GM19455 (cell line): ENCODE data around the gene PPP3R1.

Source experiments
- ATAC-seq: cut with Tn5 transposase; IDR thresholded peaks from one replicate; pipeline ENCODE4 v1.9.1; 2021; ENCODE audit not compliant: unreplicated experiment

PPP3R1 gene

DNA sequence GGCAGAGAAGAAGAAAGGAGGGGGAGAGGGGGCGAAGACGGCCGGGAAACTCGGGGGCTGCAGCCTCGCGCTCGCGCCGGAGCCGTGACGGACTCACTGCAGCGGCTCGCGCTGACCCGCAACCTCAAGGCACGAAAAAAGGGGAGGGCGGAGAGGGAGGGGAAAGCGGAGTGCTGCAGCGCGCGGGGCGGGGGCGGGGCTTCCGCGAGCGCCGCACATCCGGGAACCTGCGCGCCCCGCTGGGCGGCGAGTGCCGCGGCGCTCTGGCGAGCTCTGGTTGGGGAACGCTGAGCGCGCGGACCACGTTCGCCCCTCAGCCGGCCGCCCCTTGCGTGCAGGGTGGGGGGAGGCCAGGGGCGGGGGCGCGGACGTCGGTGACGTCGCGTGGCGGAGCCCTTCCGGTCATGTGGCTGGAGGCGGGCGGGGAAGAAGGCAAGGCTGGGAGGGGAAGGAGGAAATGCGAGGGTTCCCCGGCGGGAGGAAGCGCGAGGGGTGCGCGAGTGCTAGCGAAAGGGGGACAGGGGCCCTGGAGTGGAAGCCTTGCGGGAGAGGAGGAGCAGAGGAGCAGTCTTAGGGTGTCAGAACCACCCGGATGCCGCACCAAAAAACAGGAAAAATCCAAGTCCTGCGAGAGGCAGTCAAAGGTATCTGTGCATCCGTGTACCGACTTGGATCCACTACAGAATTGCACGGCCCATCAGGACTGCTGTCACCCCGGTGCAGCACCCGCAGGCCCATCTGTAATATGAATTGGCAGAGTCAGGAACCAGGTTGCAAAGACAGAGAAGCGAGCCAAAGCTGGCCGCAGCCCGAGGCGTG is at the start of gene PPP3R1:
PPP3R1 (minus strand) TSS at position 133 of the 819 bp plus-strand sequence. CDS start 405 bp downstream, outside the sequence.
- ATAC-seq: peak; percentile 76

DNA sequence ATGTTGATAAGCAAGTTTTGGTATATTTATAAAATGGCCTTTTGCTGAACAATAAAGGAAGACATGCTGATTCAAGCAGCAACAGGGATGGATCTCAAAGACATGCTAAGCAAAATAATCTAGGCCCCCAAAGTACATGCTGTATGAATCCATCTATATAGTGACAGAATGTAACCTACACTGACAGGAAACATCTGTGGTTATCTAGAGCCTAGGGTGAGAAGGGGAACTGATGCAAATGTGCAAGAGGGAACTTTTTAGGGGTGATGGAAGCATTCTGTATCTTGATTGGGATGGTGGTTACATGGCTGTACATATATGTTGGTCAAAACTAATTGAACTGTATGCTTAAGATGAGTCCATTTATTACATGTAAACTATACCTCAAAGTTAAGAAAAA is 43.2 kb upstream of the PPP3R1 start:
- no peak for ATAC-seq

GRCh38 chr2:68294913-68295312 is 42.6 kb upstream of the PPP3R1 start:
- ATAC-seq: no peak

GRCh38 chr2:68294187-68294586 is 41.9 kb upstream of the PPP3R1 start:
- no peak for ATAC-seq

DNA sequence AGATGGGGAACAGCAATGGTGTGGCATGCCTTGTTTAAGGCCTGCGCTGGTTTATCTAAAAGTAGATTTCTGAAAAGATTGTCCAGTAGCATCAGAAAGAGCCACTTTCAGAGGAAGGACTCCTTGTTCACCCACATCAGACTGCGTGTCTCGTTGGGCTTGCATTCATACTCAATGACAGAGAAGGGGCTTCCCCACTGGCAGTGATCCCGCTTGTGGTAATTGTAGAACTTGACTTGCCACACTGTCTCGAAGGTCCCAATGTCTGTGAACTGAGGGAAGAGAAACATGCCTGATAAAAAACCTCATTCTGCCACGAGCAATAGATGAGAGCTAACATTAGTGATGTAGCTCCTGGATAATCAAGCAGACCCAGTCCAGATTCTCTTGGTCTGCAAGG is 41.4 kb upstream of the PPP3R1 start:
- no peak for ATAC-seq

- ATAC-seq: no peak
Observed at GRCh38 chr2:68293024-68293423, 40.7 kb upstream of the PPP3R1 start.

- ATAC-seq: peak; percentile 78
Observed at GRCh38 chr2:68292108-68292710, 39.9 kb upstream of the PPP3R1 start.

DNA sequence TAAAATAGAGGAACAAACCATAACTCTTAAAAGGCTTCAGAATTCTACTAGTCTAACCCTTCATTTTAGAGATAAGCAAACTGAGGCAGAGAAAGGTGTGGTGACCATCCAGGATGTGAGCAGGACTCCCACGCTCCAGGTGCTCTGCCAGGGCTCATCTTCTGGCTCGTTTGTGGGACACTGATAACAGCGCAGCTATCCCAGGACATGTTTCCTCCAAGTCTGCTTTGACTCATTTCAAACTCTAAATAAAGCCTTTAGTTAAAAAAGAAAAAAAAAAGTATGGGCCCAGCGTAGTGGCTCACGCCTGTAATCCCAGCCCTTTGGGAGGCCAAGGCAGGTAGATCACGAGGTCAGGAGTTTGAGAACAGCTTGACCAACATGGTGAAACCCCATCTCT is 39.0 kb upstream of the PPP3R1 start:
- ATAC-seq: no peak

DNA sequence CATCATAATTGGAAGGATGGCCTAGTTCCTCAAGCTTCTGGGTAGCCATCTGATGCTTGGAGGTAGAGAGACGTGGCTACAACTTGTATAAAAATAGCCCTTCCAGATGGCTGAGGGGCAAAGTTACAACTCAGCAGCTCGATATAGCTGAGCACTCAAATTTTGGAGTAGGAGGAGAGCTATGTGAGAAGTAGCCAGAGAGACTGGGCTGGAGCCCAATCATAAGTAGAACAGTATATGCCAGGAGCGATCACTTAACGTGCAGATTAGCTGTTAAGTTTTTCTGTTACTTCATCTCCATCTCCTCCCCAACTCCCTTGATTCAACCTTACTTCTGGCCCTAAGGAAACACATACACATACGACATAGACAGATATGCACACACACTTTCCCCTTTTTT is 38.6 kb upstream of the PPP3R1 start:
- ATAC-seq: no peak

DNA sequence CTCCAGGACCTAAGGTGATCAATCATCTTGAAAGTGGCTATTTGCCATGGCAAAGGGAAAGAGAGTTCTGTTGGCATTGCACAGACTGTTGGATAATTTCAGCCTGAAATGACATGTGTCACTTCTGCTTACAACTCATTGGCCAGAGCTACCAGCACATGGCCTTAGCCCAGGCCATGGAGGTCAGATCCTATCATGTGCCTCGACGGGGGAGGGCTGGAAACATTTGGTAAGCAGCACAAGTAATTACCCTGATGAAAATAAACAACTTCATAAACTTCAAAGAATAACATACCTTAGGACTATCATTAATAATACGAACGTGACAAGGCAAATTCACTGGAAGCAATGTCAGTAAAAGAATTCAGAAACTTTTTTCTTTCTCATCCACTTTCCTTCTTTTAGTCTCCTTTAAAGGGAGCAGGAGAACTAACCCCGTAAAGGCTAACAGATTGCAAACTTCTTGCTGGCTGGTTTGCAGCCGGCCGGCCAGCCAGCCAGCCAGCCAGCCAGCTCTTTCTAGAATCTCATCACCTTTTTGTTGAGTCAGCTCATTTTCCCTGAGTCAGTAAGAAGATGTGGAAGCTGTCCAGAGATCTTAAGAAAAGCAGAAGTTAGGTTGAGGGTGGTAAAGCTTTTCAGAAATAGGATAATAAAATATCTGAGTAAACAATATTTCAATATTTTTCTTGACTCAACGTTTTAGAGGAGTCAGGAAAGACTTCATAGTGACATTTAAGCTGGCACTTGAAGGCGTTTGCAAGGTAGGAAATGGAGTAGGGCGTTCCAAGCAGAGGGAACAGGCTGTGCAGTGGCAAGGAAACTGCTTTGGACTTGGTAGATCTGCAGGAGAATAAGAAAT is 35.5 kb upstream of the PPP3R1 start:
- no peak for ATAC-seq

DNA sequence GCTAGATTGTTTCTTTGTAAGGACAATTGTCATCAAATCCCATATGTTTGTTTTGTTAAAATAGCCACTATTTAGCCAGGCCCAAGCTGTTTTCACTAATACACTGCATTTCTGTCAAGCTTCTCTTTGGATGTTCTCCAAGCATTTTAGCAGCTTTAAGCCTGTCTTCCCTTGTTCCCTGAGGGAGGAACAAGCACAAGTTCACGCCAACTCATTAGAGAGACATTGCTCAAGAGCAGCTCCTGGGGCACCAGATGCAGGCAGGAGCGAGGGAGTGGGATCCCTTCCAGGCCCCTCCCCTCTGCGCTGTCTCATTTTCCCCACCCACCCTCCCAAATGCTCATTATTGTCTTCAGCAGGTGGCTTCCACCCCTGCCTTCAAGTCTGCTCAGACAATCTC is 32.6 kb upstream of the PPP3R1 start:
- no peak for ATAC-seq

GRCh38 chr2:68283419-68283812 is 31.1 kb upstream of the PPP3R1 start:
- no peak for ATAC-seq

DNA sequence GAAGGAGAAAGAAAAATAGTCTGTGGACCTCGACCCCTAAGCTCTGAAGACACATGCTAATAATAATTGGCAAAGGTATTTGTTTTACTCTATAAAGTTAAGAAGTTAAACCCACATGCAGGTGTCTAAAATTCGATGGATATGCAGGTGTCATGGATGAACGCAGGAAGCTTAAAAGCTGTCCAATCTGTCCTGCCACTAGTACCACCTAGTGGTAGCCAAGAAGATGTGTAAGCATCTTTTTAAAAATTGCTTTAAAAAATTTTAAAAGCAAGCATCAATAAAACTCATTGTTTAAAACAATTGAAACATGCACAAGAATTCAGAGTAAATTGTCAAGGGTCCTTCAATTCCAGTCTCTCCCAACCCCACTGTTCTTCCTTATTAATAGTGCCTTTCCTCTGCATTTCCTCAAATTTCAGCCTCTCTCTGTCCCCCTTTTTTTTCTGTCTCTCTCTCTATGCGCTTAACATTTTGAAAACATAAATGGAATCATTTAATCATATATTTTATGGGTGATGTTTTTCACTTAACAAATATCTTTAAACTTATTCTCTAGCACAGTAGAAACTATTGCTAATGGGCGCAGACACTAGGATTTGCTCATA is 30.6 kb upstream of the PPP3R1 start:
- no peak for ATAC-seq

DNA sequence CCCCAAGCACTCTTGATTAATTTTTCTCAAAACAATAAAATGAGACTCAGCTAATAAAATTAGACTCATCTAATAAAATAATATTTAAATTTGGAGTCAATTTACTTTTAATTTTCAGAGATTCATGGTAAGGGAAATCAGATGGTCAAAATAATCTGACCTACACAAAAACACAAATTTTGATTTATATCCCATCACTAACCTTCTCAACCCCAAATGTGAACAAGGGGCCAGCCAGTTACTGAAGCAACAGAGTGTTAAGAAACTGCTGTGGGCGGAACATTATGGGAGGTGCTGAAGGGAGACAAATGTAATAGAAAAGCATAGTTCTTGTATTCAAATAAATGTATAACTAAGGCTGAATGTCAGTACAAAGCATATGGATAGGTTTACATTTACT is 28.5 kb upstream of the PPP3R1 start:
- ATAC-seq: no peak

- no peak for ATAC-seq
Observed at GRCh38 chr2:68280348-68280747, 28.0 kb upstream of the PPP3R1 start.

- ATAC-seq: no peak
Observed at GRCh38 chr2:68279691-68280090, 27.4 kb upstream of the PPP3R1 start.

- no peak for ATAC-seq
Observed at GRCh38 chr2:68278169-68278568, 25.8 kb upstream of the PPP3R1 start.

DNA sequence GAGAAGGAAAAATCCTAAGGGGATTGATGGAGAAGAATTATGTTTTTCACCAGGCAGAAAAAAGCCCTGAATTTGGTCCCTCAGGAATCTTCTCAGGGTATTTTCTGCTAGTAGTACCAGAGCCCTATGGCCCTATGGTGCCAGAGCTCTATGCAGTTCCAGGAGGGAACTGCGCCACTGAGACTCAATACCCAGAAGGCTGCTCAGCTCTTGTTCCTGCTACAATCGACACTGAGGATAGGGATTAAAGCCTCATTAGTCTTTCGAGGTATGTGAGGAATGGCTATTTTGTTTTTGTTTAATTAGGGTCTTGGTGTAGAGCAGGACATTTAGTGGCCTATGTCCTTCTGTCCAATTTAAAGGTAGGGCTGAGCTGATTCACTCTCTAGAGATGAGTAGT is 21.7 kb upstream of the PPP3R1 start:
- ATAC-seq: no peak

DNA sequence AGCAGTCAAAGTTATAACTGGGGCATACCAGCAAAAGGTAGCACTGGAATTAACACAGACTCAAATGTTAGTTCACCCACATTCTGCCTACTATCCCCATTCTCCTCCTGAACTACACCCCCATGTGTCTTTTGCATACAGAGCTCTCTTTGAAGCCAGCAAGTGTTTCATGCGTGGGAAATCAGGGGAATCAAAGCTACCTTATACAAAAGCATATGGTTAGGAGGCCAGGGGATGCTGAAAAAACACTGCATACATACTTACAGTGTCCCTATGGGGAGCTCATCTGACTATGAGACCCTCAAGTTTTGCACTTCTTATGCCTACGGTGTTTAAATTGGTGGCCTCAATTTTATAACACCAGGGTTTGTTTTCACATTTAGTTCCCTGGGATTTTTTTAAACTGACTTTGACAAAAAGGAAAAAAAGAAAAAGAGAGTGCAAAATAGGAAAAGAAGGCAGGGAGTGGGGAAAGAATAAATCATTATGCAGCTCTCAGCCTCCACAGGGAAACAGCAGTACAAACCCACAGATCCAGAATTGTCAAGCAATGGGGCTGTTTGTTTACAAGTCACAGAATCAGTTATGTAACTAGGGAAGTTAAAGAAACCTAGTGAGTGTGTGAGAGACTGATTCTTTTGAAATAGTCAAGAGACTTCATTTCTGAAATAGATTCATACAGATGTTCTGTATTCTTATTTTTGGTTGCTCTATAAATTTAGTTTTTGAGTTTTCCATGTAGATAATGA is 20.1 kb upstream of the PPP3R1 start:
- no peak for ATAC-seq

- ATAC-seq: no peak
Observed at GRCh38 chr2:68266655-68267054, 14.3 kb upstream of the PPP3R1 start.

DNA sequence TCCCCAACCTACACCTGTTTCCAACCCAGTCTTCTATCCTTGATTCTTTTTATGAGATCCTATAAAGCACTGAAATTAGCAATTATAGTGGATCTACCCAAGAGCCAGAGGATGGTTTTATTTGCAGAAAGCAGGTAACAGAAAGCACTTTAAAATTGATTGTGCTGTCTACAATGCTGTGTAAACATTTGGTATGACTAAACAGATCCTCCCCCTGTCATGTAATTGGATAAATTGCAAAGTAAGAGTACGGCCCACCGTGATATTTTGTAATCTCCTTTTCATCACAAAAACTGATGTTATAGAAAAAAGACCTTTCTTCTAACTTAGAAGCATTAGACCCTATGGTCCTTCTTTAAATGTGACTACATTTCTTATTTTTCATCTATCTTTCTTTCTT is 11.3 kb upstream of the PPP3R1 start:
- no peak for ATAC-seq
